ENCODE results near the gene GATA2.

DNA sequence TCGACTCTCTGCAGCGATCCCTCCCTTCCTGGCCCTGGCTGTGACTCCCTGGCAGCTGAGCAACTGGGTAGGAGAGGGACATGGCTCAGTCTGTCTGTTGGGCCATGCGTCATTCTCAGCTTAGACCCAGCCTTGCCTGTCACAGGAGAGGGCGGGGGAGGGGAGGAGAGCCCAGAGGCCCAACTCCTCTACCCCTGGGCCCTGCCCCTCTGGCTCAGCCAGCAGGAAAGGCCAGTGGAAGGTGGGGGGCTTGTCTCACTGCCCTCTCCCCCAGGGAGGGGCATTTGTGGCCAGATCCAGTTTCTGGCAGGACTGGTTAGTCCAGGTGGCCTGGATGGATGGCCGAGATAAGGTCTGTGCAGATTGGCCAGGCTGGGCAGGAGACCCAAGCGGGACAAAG is 57.9 kb downstream of the GATA2 start:
- TF ChIP-seq, protein P1, sequence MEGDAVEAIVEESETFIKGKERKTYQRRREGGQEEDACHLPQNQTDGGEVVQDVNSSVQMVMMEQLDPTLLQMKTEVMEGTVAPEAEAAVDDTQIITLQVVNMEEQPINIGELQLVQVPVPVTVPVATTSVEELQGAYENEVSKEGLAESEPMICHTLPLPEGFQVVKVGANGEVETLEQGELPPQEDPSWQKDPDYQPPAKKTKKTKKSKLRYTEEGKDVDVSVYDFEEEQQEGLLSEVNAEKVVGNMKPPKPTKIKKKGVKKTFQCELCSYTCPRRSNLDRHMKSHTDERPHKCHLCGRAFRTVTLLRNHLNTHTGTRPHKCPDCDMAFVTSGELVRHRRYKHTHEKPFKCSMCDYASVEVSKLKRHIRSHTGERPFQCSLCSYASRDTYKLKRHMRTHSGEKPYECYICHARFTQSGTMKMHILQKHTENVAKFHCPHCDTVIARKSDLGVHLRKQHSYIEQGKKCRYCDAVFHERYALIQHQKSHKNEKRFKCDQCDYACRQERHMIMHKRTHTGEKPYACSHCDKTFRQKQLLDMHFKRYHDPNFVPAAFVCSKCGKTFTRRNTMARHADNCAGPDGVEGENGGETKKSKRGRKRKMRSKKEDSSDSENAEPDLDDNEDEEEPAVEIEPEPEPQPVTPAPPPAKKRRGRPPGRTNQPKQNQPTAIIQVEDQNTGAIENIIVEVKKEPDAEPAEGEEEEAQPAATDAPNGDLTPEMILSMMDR (IDR thresholded peaks at IDR 0.05) = no peak
- no peak for TF ChIP-seq POLR2A (IDR thresholded peaks at IDR 0.05)

Measured in tibial nerve (tissue), 3 donors.